NCI-H82 treated with DMSO at 0.1 percent for 48 hours (cell line): ENCODE measurements around the gene MSH5.
A peak's percentile ranks its signal among the peaks of the same experiment; 100 is the strongest.

Experiments used
- DNase-seq: peaks from one replicate; lab custom pipeline; 2025; ENCODE audit not compliant: unreplicated experiment; lab: John Stamatoyannopoulos, UW

The MSH5 gene

GRCh38 chr6:31752739-31753319 lies 13.0 kb downstream of the MSH5 start:
- no peak for DNase-seq

- DNase-seq: no peak
Observed at GRCh38 chr6:31758281-31758680, 18.5 kb downstream of the MSH5 start.

GRCh38 chr6:31760790-31761189 lies 21.0 kb downstream of the MSH5 start:
- DNase-seq: no peak

- DNase-seq: no peak
Observed at GRCh38 chr6:31761343-31761742, 21.5 kb downstream of the MSH5 start.

- no peak for DNase-seq
Observed at GRCh38 chr6:31762356-31762755, 22.6 kb downstream of the MSH5 start, which contains the start of gene SAPCD1. Gene SAPCD1 (plus strand): TSS chr6:31762656. CDS start chr6:31763055, 399 bp downstream.

GRCh38 chr6:31762878-31763618 lies 23.2 kb downstream of the MSH5 start:
- DNase-seq: no peak

GRCh38 chr6:31763619-31763940 lies 23.8 kb downstream of the MSH5 start:
- peak; percentile 25 for DNase-seq

- DNase-seq: no peak
Observed at GRCh38 chr6:31764198-31764597, 24.4 kb downstream of the MSH5 start.

GRCh38 chr6:31765559-31765909 lies 25.7 kb downstream of the MSH5 start:
- no peak for DNase-seq

- peak; percentile 46 for DNase-seq
Observed at GRCh38 chr6:31765910-31766794, 26.3 kb downstream of the MSH5 start.

GRCh38 chr6:31767096-31767645 lies 27.4 kb downstream of the MSH5 start:
- no peak for DNase-seq

- DNase-seq: no peak
Observed at GRCh38 chr6:31768363-31769257, 28.8 kb downstream of the MSH5 start.

GRCh38 chr6:31769684-31770371 lies 30.0 kb downstream of the MSH5 start:
- DNase-seq: peak; percentile 78

- DNase-seq: no peak
Observed at GRCh38 chr6:31770860-31771259, 31.1 kb downstream of the MSH5 start.

GRCh38 chr6:31771992-31772358 lies 32.2 kb downstream of the MSH5 start:
- DNase-seq: no peak

- no peak for DNase-seq
Observed at GRCh38 chr6:31775184-31775583, 35.4 kb downstream of the MSH5 start.

GRCh38 chr6:31775633-31776484 lies 36.1 kb downstream of the MSH5 start:
- no peak for DNase-seq

GRCh38 chr6:31776485-31776988 lies 36.7 kb downstream of the MSH5 start:
- DNase-seq: no peak
